ENCODE measurements around the gene TRIM44.
"Not testable (repeated sequence)": the region's sequence is repeated elsewhere in the genome, so short reads cannot be mapped to it uniquely, and the experiment has no call there.

The TRIM44 gene

GRCh38 chr11:35715677-35716076 is 53.1 kb downstream of the TRIM44 start:
- not testable (repeated sequence) for DNase-seq (ENCODE audit: low read depth in 2 of 2, low spot score in 1 of 2)

- no peak for DNase-seq (ENCODE audit: low read depth in 2 of 2, low spot score in 1 of 2)
These were observed 54.5 kb downstream of the TRIM44 start for GRCh38 chr11:35717043-35717442.

- no peak for DNase-seq (ENCODE audit: low read depth in 2 of 2, low spot score in 1 of 2)
These were observed 54.9 kb downstream of the TRIM44 start for GRCh38 chr11:35717520-35717919.

GRCh38 chr11:35721651-35722282 is 59.2 kb downstream of the TRIM44 start:
- DNase-seq (ENCODE audit: low read depth in 2 of 2, low spot score in 1 of 2): no peak

GRCh38 chr11:35722641-35723040 is 60.1 kb downstream of the TRIM44 start:
- DNase-seq (ENCODE audit: low read depth in 2 of 2, low spot score in 1 of 2): no peak

- DNase-seq (ENCODE audit: low read depth in 2 of 2, low spot score in 1 of 2): no peak
These were observed 60.9 kb downstream of the TRIM44 start for GRCh38 chr11:35723493-35723892.

GRCh38 chr11:35723913-35724312 is 61.3 kb downstream of the TRIM44 start:
- no peak for DNase-seq (ENCODE audit: low read depth in 2 of 2, low spot score in 1 of 2)

GRCh38 chr11:35725885-35726284 is 63.3 kb downstream of the TRIM44 start:
- DNase-seq (ENCODE audit: low read depth in 2 of 2, low spot score in 1 of 2): no peak

- DNase-seq (ENCODE audit: low read depth in 2 of 2, low spot score in 1 of 2): no peak
These were observed 64.6 kb downstream of the TRIM44 start for GRCh38 chr11:35727140-35727539.

GRCh38 chr11:35730254-35730653 is 67.7 kb downstream of the TRIM44 start:
- DNase-seq (ENCODE audit: low read depth in 2 of 2, low spot score in 1 of 2): no peak

- no peak for DNase-seq (ENCODE audit: low read depth in 2 of 2, low spot score in 1 of 2)
These were observed 72.3 kb downstream of the TRIM44 start for GRCh38 chr11:35734669-35735410.

- no peak for DNase-seq (ENCODE audit: low read depth in 2 of 2, low spot score in 1 of 2)
These were observed 72.8 kb downstream of the TRIM44 start for GRCh38 chr11:35735411-35735810.

- DNase-seq (ENCODE audit: low read depth in 2 of 2, low spot score in 1 of 2): no peak
These were observed 73.3 kb downstream of the TRIM44 start for GRCh38 chr11:35735903-35736302.

GRCh38 chr11:35736952-35737351 is 74.4 kb downstream of the TRIM44 start:
- DNase-seq (ENCODE audit: low read depth in 2 of 2, low spot score in 1 of 2): no peak

- no peak for DNase-seq (ENCODE audit: low read depth in 2 of 2, low spot score in 1 of 2)
These were observed 77.7 kb downstream of the TRIM44 start for GRCh38 chr11:35740061-35740799.

GRCh38 chr11:35742707-35743454 is 80.3 kb downstream of the TRIM44 start:
- DNase-seq (ENCODE audit: low read depth in 2 of 2, low spot score in 1 of 2): no peak

- no peak for DNase-seq (ENCODE audit: low read depth in 2 of 2, low spot score in 1 of 2)
These were observed 84.0 kb downstream of the TRIM44 start for GRCh38 chr11:35746356-35747153.

GRCh38 chr11:35747668-35748067 is 85.1 kb downstream of the TRIM44 start:
- no peak for DNase-seq (ENCODE audit: low read depth in 2 of 2, low spot score in 1 of 2)

GRCh38 chr11:35748644-35749043 is 86.1 kb downstream of the TRIM44 start:
- no peak for DNase-seq (ENCODE audit: low read depth in 2 of 2, low spot score in 1 of 2)

GRCh38 chr11:35750315-35750714 is 87.7 kb downstream of the TRIM44 start:
- DNase-seq (ENCODE audit: low read depth in 2 of 2, low spot score in 1 of 2): no peak

Data from stimulated activated CD8-positive, alpha-beta memory T cell treated with anti-CD3 and anti-CD28 coated beads, Interleukin-4, amount 100 ng/mL, for 1 hour (primary cell).